Activated CD4-positive, alpha-beta T cell treated with anti-CD3 and anti-CD28 coated beads, Interleukin-2, amount 50 U/mL, for 4 hours (primary cell): Measurements from ENCODE around the gene TIAM2.
"Not testable (repeated sequence)": the region's sequence is repeated elsewhere in the genome, so short reads cannot be mapped to it uniquely, and the experiment has no call there.

Source experiments
- DNase-seq, 2 experiments: peaks; one replicate each; pipeline ENCODE4 v3.0.0-alpha.2; 2020

Gene TIAM2

DNA sequence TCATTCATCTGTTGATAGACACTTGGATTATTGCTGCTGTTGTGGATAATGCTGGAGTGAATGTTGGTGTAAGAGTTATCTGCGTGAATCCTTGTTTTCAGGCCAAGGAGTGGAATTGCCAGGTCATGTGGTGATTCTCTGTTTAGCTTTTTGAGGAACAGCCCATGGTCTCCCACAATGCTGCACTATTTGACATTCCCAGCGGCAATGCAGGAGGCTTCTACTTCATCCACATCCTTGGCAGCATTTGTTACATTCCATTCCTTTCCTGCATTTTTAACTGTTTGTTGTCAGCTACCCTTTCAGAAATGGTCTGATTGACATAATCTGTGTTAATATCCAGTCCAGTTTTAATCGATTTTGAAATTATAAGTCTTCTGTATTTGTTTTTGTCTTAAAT lies 217.0 kb downstream of the TIAM2 start:
- DNase-seq = no peak

DNA sequence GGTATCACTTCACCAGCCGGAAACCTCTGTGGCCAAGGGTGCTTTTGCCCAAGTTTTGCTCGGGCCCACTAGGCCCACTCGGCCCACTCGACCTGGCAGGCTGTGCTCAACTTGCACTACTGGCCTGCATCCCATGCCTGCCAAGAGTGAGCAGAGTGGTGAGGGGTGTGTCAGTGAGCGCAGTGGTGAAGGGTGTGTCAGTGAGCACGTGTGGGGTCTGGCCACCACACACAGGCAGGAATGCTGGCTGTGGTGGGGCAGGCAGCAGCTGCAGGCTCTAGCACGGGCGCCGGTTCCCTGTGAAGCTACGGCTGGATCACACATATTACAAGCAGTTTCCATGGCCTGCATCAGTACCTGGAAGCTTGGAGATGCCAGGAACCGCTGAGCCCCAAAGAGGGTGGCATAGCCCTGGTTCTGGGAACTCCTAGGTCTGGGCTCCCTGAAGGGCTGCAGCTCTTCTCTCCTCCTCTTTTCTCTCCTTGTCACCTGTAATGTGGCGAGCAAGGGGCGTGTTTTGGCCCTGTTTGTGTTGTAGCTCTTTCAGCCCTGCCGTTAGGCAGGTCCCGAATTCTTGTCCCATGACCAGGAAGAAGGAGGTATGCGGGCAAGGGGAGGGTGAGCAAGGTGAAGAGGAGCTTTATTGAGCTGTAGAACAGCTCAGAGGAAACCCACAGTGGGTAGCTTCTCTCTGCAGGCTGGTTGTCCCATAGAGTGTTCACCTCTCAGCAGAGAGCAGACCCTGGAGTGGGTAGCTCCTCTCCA lies 217.7 kb downstream of the TIAM2 start:
- no peak for DNase-seq

DNA sequence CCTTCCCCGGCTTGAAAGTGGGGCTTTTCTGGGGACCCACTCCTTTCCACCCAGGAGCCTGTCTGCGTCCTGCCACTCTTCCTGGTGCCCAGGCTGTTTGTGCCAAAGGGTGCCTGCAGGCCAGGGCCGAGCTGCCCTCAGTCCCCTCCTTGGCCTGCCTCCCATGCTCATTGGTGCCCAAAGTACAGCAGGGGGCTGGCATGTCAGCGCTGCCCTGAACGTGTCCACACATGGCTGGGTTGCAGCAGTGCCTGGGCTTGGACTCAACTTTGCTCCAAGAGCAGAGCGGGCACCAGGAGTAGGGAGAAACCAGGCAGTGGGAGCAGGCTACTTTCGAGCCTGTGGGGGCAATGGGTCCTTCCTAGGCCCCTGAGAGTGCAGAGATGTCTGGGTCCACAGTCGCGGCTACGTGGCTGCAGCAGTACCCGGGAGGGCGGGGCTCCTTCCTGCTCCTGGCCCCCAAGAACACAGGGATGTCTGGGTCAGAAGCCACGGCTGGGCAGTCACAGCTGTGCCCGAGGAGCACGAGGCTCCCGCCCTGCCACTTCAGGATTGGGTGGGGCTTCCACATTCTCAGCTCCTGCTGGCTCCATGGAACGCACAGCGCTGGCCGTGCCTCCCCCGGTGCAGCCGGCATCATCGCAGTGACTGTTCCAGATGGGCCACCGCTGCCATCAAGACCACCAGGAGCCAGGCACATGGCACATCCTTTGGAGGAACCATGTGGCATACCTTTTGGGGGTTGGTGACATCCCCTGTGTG lies 218.7 kb downstream of the TIAM2 start:
- no peak for DNase-seq

DNA sequence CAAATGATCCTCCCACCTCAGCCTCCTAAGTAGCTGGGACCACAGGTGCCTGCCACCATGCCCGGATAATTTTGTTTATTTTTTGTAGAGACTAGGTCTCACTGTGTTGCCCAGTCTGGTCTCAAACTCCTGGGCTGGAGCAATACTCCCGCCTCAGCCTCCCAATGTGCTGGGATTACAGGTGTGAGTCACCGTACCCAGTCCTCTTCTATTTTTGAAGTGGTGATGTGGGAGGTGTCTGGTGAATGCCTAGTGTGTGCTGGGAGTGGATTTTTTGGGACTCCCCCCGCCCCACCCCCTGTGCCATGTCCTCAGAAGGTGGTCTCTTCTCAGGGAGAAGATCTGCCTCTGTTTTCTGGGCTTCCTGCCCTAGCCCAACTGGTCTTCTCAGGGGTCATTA lies 220.8 kb downstream of the TIAM2 start:
- no peak for DNase-seq

DNA sequence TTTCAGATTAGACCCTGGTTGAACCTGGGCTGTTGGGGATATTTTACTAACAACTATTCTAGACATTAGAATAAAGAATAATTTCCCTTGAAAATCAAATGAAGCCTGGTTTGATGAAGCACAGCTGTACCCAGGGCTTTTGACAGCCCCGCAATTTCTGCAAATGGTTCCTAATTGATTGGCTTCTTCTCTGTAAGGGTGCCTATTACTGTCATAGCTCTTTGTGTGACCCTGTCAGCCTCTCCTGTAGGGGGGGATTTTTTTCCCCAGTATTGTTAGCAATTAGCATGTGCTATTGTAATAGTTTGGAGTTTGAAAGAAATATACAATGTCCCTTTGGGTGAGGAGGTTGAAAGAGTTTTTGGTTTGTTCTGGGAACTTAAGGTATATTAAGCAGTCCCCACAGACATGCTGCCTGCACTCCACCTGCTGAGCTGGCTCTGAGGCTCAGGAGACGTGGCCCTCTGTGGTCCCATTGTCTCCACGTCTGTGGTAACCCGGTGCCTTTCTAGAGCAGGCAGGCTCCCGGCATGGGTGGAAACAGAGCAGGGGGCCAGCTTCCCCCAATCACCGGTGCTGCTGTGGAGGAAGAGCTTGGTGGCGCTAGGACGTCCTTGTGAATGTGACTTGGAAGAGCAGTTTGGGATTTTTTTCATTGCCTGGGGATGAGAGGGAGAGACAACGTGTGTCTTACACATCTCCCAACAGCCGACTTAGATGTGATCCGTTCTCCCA lies 221.4 kb downstream of the TIAM2 start:
- DNase-seq = no peak

DNA sequence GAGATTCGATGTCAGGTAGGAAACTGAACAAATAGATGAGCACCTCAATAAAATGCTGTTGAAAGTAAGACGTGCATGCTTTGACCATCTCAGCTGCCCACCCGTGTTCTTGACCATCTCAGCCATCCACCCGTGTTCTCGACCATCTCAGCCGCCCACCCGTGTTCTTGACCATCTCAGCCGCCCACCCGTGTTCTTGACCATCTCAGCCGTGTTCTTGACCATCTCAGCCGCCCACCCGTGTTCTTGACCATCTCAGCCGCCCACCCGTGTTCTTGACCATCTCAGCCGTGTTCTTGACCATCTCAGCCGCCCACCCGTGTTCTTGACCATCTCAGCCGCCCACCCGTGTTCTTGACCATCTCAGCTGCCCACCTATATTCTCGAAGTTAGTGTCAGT lies 223.6 kb downstream of the TIAM2 start:
- DNase-seq = not testable (repeated sequence)

DNA sequence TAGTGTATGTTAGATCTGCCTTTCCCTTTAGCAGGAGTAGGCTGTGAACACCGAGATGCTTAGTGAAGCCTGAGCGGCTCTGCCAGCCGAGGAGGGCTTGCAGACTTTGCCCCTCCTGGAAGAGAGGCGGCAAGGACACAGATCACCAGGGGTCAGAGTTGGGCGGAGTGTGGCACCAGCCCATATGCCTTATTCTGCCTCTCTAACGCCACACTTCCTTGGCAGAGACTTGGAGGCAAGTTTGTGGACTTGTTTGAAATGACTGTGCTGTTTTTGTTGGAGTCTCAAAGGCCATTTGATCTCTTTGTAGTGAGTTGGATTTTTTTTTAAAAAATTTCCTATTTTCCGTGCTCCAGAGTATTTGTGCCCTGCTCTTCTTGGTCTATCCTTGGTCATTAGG lies 224.2 kb downstream of the TIAM2 start:
- no peak for DNase-seq

DNA sequence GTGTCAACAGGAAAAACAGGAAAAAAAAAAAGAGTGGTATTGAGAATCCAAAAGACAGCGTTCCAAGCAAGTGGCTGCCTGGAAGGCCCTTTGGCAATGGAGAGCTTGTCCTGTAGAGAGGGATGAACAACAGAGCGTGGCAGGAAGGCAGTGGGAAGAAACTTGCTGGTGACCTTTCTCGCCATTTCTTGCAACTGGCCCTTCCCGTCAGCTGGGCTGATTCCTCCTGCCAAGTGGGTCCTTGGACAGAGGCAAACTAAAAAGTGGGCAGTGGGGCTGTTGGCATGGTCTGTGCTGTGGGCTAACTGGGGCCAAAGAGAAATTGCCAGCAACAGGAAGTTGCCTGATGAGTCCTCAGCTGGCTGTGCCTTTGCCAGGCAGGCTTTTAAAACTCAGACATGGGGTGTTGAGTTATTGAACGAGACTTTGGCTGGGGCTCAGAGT lies 224.8 kb downstream of the TIAM2 start:
- DNase-seq = no peak

DNA sequence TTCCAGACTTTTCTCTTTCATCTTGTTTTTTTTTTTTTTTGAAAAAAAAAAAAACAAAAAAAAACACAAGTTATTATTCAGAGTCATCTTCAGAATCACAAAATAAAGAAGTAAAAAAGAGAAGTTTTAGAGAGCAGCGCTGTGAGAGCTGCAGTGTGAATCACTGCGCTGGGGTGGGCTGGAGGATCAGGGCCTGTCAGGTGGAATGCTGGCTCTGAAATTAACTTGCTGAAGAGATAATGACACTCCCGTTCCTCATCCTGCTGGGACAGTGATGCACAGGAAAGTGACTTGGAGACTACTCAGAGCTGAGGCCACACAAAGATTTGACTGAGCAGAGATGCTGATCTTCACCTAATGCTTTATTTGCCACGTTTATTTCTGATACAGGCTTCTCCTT lies 226.0 kb downstream of the TIAM2 start:
- DNase-seq = no peak

DNA sequence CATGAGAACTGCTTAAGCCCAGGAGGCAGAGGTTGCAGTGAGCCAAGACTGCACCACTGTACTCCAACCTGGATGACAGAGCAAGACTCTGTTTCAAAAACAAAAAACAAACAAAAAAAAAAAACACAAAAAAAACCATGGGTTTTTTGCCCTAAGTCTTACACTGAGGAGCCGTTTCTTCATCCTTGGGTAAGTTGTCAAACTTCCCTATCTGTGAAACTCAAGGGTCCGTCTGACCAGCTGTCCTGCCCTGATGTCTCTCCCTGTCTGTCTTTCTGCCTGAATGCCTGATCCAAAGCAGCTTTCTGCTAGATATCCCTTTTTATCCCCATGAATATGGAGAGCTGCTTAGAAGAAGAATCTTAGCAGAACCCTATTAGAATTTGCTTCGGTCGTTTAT lies 227.4 kb downstream of the TIAM2 start:
- DNase-seq = no peak

DNA sequence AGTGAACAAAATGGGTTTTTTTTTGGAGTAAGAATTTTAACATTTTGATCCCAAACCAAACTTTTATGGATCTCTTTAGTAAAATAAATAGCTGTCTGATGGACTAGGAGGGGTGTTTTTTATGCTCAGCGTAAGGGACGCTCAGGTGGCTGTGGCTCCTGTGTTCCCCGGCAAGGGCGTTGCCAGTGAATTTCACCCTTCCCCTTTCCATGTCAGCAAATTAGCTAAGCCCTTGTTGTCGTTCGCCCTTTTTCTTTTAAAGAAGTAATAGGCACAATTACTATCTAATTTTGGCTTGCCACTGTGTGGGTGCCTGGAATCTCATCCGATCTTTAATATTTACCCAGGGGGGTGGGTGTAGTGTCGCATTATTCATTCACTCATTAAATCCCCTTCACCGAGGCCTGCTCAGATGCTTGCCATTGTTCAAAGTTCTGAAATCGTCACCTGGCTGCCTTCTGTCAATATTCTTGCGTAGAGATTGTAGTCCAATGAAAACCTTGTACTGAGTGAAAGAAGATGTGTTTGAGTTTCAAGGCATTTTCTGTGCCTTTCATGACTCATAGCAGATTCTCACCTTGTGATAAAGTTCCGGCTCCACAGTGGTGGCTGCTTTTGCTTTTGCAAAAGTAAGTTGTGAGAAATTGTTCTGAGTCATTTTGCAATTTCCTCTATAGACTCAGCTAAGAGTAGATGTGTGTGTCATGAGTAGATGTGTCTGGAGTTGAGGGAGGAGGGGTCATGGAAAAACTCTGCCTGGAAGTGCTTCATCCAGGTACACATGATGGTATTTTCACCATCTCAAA lies 228.7 kb downstream of the TIAM2 start:
- DNase-seq = peak; percentile 17 to 34

DNA sequence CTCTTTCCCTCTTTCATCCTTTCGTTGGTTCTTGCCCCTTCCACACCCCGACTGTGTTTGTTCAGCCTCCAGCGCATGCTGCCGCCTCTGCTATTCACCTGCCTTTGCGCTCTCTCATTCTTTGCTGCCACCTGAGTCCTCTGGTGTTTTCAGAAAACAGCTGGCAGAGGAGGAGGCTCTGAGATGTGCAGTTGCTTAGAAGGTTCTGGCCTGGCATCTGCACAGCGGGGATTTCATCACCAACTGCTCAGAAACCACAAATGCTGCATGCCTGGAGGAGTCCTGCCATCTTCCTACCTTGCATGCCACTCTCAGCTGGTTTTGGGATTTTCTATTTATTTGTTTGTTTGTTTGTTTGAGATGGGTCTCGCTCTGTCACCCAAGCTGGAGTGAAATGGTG lies 229.5 kb downstream of the TIAM2 start:
- no peak for DNase-seq

DNA sequence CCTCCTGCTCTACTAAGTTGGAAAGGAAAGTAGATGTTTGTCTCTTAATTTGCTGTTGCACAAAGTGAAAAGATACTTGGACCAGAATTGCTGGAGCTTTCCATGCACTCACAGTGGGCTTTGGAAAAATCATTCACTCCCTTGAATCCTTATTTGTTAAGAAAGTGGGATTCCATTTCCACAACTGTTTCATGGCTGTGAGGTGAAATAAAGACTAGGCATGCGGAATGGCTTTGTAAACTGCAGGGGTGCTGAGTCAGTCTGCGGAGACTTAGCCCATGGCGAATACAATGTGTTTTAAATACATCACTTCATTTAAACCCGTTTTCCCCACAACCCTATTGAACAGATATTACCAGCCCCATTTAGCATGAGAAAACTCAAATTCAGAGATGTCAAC lies 231.9 kb downstream of the TIAM2 start:
- no peak for DNase-seq

DNA sequence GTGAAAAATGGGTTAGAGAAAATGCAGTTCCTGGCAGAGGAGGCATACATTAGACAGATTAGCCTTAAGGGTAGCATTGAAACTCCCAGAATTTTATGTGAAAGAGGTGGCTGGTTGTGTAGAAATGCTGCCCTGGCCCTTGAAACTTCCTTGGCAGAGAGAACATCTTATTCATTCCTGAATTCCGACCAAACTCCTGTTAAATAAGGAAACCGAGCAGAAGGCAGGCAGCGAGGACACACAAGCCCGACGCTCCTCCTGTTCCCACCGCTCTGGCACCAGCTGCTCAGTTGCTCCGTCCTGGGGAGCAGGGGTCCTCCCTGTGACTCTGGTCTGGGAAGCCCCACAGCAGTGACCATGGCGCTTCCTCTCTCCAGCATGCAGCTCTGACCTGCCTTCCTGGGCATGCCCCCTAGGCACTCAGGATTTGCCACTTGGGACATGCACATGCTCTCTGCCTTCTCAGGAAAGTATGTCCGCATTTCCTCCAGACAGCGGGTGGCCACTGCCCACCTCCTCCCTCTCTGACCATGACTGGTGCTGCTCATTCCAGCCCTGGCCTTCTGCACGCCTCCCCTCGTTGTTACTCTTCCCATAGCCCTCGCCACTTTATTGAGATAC lies 233.5 kb downstream of the TIAM2 start:
- DNase-seq = no peak

DNA sequence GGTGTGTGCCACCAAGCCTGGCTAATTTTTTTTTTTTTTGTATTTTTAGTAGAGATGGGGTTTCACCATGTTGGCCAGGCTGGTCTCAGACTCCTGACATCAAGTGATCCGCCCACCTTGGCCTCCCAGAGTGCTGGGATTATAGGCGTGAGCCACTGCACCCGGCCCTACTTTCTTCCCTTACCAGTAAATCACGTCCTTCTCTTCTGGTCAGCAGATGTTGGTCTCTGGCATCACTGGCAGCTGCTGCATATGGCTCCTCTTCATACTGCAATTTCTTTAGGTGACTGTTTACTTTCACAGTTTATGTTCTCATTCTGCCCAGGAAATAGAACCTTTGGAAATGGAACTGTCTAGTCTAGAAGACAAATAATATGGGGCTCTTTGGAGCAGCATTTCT lies 235.9 kb downstream of the TIAM2 start:
- DNase-seq = not testable (repeated sequence)

DNA sequence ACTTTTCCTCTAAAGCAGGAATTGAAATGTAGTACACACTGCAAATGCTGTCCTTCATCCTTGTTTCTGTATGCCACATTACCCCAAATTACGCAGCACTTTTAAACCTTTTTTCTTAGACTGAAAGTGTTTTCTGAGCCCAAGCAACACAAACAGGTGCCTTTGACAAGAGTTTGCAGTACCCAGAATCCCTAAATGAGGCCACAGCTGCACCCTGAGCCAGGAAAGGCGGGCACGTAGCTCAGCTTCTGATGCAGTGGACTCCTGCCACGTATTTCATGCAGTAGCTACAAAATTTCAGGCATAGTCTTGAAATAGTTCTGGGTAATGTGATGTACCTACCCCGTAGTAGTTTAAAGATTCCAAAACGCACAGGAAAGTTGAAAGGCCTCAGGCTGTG lies 237.7 kb downstream of the TIAM2 start:
- DNase-seq = no peak

DNA sequence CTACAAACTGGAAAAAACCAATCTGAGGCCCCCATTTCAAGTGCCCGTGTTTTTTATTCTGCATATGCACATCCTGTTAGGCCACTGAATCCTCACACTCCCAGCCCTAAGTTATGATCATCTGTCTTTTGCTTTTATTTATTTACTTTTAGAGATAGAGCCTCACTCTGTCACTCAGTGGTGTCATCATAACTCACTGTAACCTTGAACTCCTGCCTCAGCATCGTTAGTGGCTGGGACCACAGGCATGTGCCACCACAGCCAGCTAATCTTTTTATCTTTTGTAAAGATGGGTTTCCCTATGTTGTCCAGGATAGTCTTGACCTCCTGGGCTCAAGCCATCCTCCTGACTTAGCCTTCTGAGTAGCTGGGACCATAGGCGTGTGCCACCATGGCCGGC lies 239.1 kb downstream of the TIAM2 start:
- no peak for DNase-seq

DNA sequence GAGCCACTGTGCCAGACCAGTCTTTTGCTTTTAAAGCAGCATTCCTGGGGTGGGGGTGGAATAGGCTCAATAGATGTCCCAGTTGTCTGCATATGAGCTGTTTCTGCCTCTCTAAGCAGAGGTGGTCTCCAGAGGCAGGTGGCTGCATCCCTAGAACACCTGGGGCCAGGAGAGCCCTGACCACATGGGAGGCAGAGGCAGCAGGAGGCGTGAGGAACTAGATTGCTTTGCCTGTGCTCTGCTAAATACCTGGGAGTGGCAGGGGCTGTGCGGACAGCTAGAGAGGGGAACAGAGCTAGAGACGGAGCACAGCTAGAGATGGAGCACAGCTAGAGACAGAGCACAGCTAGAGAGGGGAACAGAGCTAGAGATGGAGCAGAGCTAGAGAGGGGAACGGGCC lies 239.6 kb downstream of the TIAM2 start:
- DNase-seq = no peak

DNA sequence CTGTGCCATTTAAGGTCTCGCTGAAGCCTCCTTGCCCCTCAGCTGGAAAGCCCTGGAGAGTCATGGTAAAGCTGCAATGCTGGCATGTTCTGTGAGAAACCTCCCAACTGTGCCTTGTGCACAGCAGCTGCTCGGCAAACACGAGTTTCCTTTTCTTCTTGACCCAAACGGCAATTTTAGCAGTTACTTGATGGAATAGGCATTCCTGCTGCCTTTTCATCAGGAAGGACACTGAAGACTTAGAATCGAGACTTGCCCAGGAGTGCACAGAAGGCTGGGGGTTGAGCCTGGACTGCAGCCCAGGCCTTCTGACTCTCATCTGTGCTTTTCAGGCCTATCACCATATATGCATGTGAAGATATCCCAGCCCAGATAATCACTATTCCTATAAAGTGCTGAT lies 240.0 kb downstream of the TIAM2 start:
- no peak for DNase-seq

DNA sequence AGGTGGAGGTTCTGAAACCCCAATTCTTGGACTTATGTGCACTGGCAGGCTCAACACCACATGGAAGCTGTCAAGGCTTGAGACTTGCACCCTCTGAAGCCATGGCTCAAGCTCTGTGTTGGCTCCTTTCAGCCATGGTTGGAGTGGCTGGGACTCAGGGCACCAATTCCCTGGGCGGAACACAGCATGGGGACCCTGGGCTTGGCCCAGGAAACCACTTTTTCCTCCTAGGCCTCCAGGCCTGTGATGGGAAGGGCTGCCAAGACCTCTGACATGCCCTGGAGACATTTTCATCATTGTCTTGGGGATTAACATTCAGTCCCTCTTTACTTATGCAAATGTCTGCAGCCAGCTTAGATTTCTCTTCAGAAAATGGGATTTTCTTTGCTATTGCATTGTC lies 242.5 kb downstream of the TIAM2 start:
- no peak for DNase-seq

DNA sequence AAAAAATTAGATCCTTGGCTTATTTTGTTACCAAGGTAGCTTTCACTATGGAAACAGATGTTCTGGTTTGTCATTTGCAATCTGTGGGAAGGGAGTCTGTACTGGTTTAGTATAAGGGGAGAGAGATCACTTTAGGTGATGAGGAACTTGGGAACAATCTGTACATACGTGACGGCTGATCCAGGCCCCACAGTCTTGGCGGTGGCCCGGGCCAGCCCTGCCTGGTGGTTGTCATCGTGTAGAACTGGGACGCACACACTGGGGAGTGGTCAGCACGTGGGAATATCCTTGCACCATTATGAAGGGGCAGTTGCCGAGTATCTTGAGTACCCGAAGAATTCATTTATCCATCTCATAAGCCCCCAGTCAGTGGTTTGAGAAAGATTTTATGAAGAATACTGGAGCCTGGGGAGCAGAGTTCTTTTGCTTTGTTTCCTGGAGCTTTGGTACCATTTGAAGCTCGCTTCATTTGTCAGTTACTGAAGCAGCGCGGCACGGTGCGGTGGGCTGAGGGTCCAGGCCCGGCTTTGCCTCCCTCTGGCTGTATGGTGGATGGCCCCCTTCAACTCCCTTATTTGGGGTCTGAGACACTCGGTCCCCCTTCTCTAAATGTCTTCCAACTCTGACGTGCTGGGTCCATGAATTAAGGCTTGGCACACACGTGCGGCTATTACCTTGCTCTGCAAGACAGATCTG lies 245.9 kb downstream of the TIAM2 start:
- no peak for DNase-seq

DNA sequence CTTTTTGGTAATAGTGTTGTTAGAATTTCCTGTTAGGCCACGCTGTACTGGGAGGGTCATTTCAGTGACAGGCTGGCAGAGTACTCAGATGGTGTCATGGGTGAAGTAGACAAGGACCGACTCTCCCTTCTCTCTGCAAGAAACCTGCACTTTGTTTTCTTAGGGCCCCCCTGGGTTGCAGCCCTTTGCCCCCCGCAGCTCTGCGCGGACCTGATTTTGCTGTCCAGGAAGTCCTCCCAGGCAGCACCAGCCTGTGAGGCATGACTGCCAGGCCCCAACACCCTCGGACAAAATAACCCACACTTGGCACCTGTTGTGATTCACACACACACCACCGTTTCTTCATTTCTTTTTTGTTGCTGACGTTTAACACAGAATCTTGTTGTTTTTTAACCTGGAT lies 246.9 kb downstream of the TIAM2 start:
- DNase-seq = no peak
